Inflammatory macrophage (primary cell): Measurements from ENCODE around the gene NBDY.
A peak's percentile ranks its signal among the peaks of the same experiment; 100 is the strongest.
"Not testable (repeated sequence)": the region's sequence is repeated elsewhere in the genome, so short reads cannot be mapped to it uniquely, and the experiment has no call there.

Experiments
- DNase-seq, 2 donors: peaks; one replicate each; pipeline ENCODE4 v3.0.0-alpha.2; 2020 to 2022

The NBDY gene

GRCh38 chrX:56802921-56803849, 74.1 kb downstream of the NBDY start:
- peak; percentile 28 to 36 for DNase-seq

DNA sequence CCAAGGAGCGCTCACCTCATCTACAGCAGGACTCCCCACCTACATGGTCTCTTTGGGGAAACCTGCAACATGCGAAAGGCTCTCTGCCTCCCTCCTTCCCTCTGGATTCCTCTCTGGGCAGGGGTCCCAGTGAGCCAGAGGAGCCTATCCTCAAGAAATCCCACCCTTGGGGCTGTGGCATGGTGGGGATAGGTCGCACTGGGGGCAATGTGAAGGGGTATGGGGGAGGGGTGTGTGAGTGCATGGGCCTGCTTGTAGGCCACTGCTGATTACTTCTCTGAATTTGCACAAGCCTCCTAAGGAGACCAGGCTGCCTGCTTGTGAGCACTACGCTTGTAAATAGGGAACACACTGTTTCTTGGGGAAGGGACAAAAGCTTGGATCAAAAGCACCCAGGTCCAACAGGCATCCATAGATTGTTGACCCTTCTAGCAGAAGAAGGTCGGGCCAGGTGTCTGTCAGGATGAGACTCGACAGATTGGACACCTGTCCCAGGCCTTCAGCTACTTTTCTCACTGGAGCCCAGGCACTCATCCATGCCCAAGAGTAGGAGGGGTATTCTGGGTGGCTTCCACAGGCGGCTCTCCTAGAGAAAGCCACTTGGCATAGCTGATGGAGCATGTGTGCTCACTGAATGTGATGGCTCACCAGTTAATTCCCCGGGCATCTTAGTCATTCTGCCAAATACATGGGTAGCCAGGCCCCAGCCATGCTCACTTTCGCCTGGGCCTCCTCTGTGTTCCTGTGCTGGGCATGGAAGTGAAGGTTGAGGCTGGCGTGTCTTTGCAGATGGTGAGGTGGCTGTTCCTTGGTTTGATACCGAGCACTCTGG, 75.0 kb downstream of the NBDY start:
- no peak for DNase-seq

GRCh38 chrX:56804867-56805266, 75.8 kb downstream of the NBDY start:
- DNase-seq: no peak

- no peak for DNase-seq
Observed at GRCh38 chrX:56805399-56805798, 76.4 kb downstream of the NBDY start.

GRCh38 chrX:56806176-56806575, 77.1 kb downstream of the NBDY start:
- not testable (repeated sequence) for DNase-seq

- no peak for DNase-seq
Observed at GRCh38 chrX:56811599-56811998, 82.6 kb downstream of the NBDY start.

GRCh38 chrX:56812515-56813105, 83.6 kb downstream of the NBDY start:
- DNase-seq: no peak

DNA sequence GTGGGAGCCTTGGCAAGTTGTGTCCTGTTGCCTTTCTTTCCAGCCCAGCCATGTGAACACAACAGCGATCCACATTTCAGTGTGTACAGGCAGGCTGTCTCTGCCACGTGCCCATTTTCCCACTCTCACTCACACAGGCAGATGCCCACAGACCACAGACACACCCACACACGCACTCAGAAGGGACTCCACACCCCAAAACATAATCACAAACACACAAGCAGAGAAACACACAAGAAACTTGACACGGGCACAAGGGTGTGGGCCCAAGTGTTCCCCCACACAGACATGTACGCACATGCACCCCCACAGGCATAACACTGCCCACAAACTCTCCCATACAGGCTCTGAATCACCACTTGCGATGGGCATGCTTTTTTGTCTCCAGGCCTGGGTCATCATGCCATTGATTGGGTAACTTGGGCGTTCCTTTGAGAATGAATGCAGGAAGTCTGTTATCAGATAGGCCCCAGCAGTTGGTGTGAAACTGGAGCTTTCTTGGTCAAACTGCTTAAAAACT, 84.3 kb downstream of the NBDY start:
- DNase-seq: peak; percentile 72 to 78

GRCh38 chrX:56817179-56817578, 88.1 kb downstream of the NBDY start:
- peak in 1 of 2 donors; percentile 32 for DNase-seq

DNA sequence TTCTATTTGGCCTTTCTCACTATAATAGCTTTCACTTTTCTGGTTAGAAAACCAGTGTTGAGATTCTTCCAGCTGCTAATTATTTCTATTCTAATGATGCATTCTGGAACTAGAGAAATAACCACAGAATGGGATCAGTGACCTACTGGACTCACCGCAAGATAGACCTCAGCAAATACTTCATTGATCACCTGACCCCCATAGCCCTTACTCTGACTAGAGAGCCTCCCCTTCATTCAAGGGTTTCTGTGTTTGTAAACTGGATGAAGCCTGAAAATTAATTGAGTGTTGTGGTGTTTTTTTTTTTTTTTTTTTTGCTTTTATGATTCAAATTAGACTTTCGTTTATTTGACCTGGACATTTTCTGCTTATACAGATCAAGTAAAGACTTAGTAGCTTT, 97.0 kb downstream of the NBDY start:
- DNase-seq: no peak

DNA sequence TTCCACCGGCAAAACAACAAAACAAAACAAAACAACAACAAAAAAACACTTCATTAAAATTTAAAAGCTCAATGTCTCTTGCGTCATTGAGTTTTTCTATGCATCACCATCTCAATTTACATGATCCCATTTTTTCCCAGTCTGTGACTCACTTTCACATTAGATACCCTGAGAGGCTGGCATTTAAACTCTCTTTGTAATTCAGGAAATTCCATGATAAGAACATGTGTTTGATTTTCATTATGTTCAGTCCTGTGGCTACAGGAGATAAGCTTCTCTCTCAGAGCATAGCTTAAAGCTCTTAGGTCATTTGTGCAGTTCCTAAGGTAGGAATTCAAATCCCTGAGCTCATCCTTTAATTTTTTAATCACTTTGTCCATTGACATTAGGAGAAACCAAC, 104.6 kb downstream of the NBDY start:
- no peak for DNase-seq

GRCh38 chrX:56853436-56853835, 124.4 kb downstream of the NBDY start:
- no peak for DNase-seq

- DNase-seq: no peak
Observed at GRCh38 chrX:56857042-56857441, 128.0 kb downstream of the NBDY start.

DNA sequence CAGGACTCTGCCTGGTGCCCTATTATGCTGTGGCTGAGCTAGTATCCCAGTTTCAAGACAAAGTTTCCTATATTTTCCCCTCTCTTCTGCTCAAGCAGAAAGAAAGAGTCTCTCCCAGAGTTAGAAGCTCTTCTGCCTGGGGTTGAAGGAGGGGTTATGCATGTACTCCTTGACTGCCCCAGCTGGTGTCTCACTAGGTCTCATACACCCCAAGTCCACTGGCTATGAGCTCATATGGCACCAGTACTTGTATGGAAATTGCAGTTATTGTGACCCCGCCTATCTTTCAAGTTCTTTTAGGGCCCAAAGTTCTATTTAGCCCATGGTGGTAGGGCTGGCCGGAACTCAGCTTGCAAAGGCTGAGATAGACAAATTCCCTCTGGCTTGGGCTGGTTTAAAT, 131.8 kb downstream of the NBDY start:
- DNase-seq: no peak
